ENCODE results near the gene GPR63. TPM values are rescaled to one million over a fixed set of nuclear protein-coding genes. Genes with fewer than 3 reads are reported as not detected.
A peak's percentile ranks its signal among the peaks of the same experiment; 100 is the strongest.

The GPR63 gene
- total and polyA plus RNA-seq, 2 experiments from 2014 or later = 1.7 TPM; not detected in 1

DNA sequence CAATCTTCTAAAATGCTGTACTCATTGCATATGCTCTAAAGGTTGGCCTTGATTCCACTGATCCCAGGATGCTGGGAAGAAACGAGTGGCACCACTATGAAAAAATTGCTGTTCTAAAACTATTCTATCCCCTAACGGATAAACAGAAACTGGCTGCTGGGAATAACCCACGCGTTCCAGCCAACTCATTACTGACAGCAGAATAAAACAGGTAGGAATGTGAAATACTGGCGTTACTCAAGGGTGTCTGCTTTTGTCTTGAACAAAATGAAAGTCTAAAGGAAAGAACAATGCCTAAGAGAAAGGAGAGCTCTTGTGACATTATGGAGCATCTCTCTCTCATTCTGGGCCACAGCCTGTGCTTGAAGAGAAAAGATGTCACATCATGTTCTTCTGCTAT lies 26.1 kb downstream of the GPR63 start:
- Histone ChIP-seq H3K9me3 (ENCODE audit: low read depth) (no peaks in the 10 kb centered on the region), H3K4me3 (no peak overlapping the region), H3K27ac (no peak overlapping the region), H3K27me3 (no peaks in the 10 kb centered on the region), H3K4me1 (ENCODE audit: low read depth) (peaks cover 10% of the 10 kb centered on the region), H3K36me3 (no peaks in the 10 kb centered on the region)
- TF ChIP-seq, protein P1, sequence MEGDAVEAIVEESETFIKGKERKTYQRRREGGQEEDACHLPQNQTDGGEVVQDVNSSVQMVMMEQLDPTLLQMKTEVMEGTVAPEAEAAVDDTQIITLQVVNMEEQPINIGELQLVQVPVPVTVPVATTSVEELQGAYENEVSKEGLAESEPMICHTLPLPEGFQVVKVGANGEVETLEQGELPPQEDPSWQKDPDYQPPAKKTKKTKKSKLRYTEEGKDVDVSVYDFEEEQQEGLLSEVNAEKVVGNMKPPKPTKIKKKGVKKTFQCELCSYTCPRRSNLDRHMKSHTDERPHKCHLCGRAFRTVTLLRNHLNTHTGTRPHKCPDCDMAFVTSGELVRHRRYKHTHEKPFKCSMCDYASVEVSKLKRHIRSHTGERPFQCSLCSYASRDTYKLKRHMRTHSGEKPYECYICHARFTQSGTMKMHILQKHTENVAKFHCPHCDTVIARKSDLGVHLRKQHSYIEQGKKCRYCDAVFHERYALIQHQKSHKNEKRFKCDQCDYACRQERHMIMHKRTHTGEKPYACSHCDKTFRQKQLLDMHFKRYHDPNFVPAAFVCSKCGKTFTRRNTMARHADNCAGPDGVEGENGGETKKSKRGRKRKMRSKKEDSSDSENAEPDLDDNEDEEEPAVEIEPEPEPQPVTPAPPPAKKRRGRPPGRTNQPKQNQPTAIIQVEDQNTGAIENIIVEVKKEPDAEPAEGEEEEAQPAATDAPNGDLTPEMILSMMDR (IDR thresholded peaks at IDR 0.05; ENCODE audit: low read depth, low read length) = no peak
- DNase-seq (ENCODE audit: low read depth in 1 of 2, low spot score in 1 of 2) = no peak

GRCh38 chr6:96809119-96809518 lies 28.2 kb downstream of the GPR63 start:
- peak in 1 of 2 donors; percentile 59 for DNase-seq (ENCODE audit: low read depth in 1 of 2, low spot score in 1 of 2)
- H3K27me3 ChIP-seq = no peaks in the 10 kb centered on the region
- H3K4me1 ChIP-seq (ENCODE audit: low read depth) = peaks cover 6% of the 10 kb centered on the region
- TF ChIP-seq, protein P1 (IDR thresholded peaks at IDR 0.05; ENCODE audit: low read depth, low read length) = no peak
- H3K9me3 ChIP-seq (ENCODE audit: low read depth) = no peaks in the 10 kb centered on the region
- no peaks in the 10 kb centered on the region for H3K36me3 ChIP-seq
- no peak overlapping the region for H3K4me3 ChIP-seq
- no peak overlapping the region for H3K27ac ChIP-seq

DNA sequence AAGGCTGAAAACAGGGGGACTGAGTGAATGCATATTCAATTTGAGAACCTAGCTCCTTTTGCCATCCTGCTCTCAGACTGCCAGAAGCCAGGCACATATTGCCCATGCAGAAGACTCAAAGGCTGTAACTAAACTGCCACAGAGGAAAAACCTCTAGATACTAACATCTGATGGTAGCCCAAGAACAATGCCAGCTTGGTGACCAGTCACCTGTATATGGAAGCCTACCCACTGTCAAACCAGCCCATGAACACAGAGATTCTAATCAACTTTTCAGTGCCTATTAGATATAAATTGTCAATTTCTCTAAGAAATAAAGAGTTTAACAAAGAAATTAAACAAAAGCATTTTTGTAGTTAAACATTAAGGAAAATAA lies 34.2 kb downstream of the GPR63 start:
- H3K27ac ChIP-seq = no peak overlapping the region
- H3K9me3 ChIP-seq (ENCODE audit: low read depth) = no peaks in the 10 kb centered on the region
- no peak for DNase-seq (ENCODE audit: low read depth in 1 of 2, low spot score in 1 of 2)
- no peaks in the 10 kb centered on the region for H3K4me1 ChIP-seq (ENCODE audit: low read depth)
- no peaks in the 10 kb centered on the region for H3K36me3 ChIP-seq
- H3K4me3 ChIP-seq = no peak overlapping the region
- TF ChIP-seq, protein P1 (IDR thresholded peaks at IDR 0.05; ENCODE audit: low read depth, low read length) = no peak
- H3K27me3 ChIP-seq = no peaks in the 10 kb centered on the region

DNA sequence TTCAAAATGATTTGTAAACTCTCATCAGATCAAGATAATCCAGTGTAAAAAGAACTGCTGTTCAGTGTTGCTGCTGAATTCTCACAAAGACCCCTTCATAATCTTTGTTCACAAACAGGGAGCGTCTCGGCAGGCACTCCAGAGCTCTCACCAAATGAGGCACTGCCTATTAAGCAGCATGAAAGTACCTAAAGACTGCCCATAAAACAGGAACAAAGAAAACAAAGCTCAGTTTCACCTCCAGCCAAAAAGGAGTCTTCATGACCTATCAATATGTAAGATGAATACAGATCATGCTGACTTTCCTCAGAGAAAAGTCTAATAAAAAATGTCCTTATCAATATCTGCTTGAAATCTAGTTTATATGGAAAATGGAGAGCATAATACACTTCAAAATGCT lies 41.8 kb downstream of the GPR63 start:
- H3K4me3 ChIP-seq = no peak overlapping the region
- no peaks in the 10 kb centered on the region for H3K36me3 ChIP-seq
- H3K27ac ChIP-seq = no peak overlapping the region
- DNase-seq (ENCODE audit: low read depth in 1 of 2, low spot score in 1 of 2) = no peak
- H3K9me3 ChIP-seq (ENCODE audit: low read depth) = no peaks in the 10 kb centered on the region
- TF ChIP-seq, protein P1 (IDR thresholded peaks at IDR 0.05; ENCODE audit: low read depth, low read length) = no peak
- no peaks in the 10 kb centered on the region for H3K4me1 ChIP-seq (ENCODE audit: low read depth)
- H3K27me3 ChIP-seq = no peaks in the 10 kb centered on the region

DNA sequence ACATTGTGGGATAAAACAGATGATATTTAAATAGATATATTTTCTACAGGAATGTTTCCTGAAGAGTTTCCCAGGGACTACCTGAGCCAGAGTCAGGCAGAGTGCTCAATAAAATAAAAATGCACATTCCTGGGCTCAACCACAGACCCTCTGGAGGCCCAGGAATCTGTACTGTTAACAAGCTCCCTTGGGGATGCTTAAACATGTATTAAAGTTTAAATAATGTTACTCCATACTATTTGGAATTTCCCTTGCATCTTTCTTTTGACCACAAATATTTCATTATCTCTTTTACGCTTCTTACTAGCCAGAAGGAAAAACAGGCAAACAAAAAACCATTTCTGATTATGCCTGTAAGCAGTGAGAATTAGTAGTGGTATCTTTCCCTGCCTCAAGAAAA lies 42.3 kb downstream of the GPR63 start:
- Histone ChIP-seq H3K27ac (no peak overlapping the region), H3K9me3 (ENCODE audit: low read depth) (no peaks in the 10 kb centered on the region), H3K27me3 (no peaks in the 10 kb centered on the region), H3K36me3 (no peaks in the 10 kb centered on the region), H3K4me3 (no peak overlapping the region), H3K4me1 (ENCODE audit: low read depth) (no peaks in the 10 kb centered on the region)
- DNase-seq (ENCODE audit: low read depth in 1 of 2, low spot score in 1 of 2) = peak in 1 of 2 donors; percentile 86
- TF ChIP-seq, protein P1 (IDR thresholded peaks at IDR 0.05; ENCODE audit: low read depth, low read length) = no peak

All from cardiac muscle cell (in vitro differentiated cells and primary cell).